Testis (tissue), 3 donors: Measurements from ENCODE around the gene KCNH2. TPM values are rescaled to one million over a fixed set of nuclear protein-coding genes. Genes with fewer than 3 reads are reported as not detected.

Source experiments
- DNase-seq: peaks from one replicate; pipeline ENCODE4 v3.0.0-alpha.2; 2019
- H3K27ac ChIP-seq, 2 donors: fragments of 200-600 bp; sonication (generic); one replicate each; pipeline ENCODE4 v1.5.1; 2019
- H3K27me3 ChIP-seq: fragments of 200-600 bp; sonication (generic); one replicate; pipeline ENCODE4 v1.5.1; 2019
- H3K36me3 ChIP-seq: fragments of 200-600 bp; sonication (generic); one replicate; pipeline ENCODE4 v1.5.1; 2017; ENCODE audit warnings: low read depth; ENCODE audit errors: missing control alignments
- H3K4me1 ChIP-seq: fragments of 200-600 bp; sonication (generic); one replicate; pipeline ENCODE4 v1.5.1; 2019
- H3K4me3 ChIP-seq, 2 donors: fragments of 200-600 bp; sonication (generic); one replicate each; pipeline ENCODE4 v1.5.1; 2017 to 2019
- H3K9me3 ChIP-seq: fragments of 200-600 bp; sonication (generic); one replicate; pipeline ENCODE4 v1.5.1; 2017
- POLR2A ChIP-seq: fragments of 450-650 bp; IDR thresholded peaks from one replicate; pipeline ENCODE4 v1.6.1; 2017; ENCODE audit warnings: antibody characterized with exemption, mild to moderate bottlenecking, moderate library complexity
- WGBS, 2 donors: methylation state at CpG; one replicate each; pipeline ENCODE4 v1.1.5; 2018; 5-methylcytosine and 5-hydroxymethylcytosine counted together
- intact Hi-C: fragments of 100-400 bp; cut with DNase I; formaldehyde crosslinking; loops from one replicate; pipeline ENCODE4 v1.15.1; 2023; ENCODE audit warnings: low total_unique reads
- polyA plus RNA-seq: library from polyadenylated mRNA; stranded (reverse); fragments of 350-450 nt; fragmentation: Illumina TruSeq; extraction: RNeasy Lipid Tissue Mini Kit (QIAGEN cat#74804); gene quantifications from one replicate; pipeline ENCODE4 v1.2.3, GENCODE V29; 2014; ENCODE audit warnings: low read depth, low replicate concordance; ENCODE audit not compliant: insufficient read depth
- total RNA-seq, 2 donors: library from RNA; depleted of rRNA; stranded (reverse); fragments of >200 nt; gene quantifications; one replicate each; pipeline ENCODE4 v1.2.3, GENCODE V29; 2016
- TF ChIP-seq, protein P1 (sequence below), 3 experiments: fragments of 450-650 bp in 2 of 3; fragments of 200-600 bp in 1 of 3; sonication (generic) in 1 of 3; IDR thresholded peaks; one replicate each; pipeline ENCODE4 v1.5.1; 2016 to 2019; ENCODE audit warnings: antibody characterized with exemption in 3 of 3, mild to moderate bottlenecking in 2 of 3, moderate library complexity in 1 of 3

Gene KCNH2
- total and polyA plus RNA-seq, 3 donors from 2014 or later = 82.5 to 247 (median 230) TPM

- no peaks in the 10 kb centered on the region for H3K9me3 ChIP-seq
- H3K27me3 ChIP-seq = no peaks in the 10 kb centered on the region
- no peak overlapping the region for H3K4me3 ChIP-seq
- no peak for DNase-seq
- TF ChIP-seq POLR2A = no peak
- TF ChIP-seq, protein P1, sequence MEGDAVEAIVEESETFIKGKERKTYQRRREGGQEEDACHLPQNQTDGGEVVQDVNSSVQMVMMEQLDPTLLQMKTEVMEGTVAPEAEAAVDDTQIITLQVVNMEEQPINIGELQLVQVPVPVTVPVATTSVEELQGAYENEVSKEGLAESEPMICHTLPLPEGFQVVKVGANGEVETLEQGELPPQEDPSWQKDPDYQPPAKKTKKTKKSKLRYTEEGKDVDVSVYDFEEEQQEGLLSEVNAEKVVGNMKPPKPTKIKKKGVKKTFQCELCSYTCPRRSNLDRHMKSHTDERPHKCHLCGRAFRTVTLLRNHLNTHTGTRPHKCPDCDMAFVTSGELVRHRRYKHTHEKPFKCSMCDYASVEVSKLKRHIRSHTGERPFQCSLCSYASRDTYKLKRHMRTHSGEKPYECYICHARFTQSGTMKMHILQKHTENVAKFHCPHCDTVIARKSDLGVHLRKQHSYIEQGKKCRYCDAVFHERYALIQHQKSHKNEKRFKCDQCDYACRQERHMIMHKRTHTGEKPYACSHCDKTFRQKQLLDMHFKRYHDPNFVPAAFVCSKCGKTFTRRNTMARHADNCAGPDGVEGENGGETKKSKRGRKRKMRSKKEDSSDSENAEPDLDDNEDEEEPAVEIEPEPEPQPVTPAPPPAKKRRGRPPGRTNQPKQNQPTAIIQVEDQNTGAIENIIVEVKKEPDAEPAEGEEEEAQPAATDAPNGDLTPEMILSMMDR (IDR thresholded peaks at IDR 0.05) = no peak
- WGBS, 2 donors = 78 to 88% methylated on average over 14 to 16 of the region's 16 CpGs
- peak overlapping the region in 1 of 2 donors; percentile 14 for H3K27ac ChIP-seq
- H3K36me3 ChIP-seq = no peaks in the 10 kb centered on the region
- intact Hi-C loops = no loop called here
- peaks cover 82% of the 10 kb centered on the region for H3K4me1 ChIP-seq
Observed at GRCh38 chr7:150965273-150965830, 12.8 kb downstream of the KCNH2 start.

DNA sequence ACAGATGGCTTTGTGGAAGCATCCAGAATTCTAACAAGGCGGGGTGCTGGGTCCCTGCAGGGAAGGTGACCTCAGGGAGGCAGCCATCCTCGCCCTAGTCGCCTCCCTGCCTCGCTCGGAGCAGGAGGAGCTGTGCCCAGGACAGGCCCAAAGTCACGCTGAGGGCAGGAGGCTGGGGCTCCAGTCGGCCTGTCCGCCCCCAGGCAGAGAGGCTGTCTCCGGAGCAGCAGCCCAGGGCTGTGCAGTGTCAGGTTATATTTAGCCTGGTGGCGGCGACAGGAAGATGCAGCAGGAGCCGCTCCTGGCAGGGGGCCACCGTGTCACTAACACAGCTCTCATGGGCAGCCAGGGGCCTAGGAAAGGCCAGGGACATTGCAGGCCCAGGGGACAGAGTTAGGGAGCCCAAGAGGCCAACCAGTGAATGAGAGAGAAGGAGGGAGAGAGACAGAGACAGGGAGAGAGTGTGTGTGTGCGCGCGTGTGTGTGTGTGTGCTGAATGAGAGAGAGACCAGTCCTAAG lies 13.5 kb downstream of the KCNH2 start:
- intact Hi-C loops = no loop called here
- H3K4me1 ChIP-seq = peaks cover 75% of the 10 kb centered on the region
- no peaks in the 10 kb centered on the region for H3K36me3 ChIP-seq
- H3K27ac ChIP-seq = peak overlapping the region; percentile 14 to 18
- DNase-seq = peak; percentile 80
- 52 to 71% methylated on average over 7 to 16 of the region's 16 CpGs for WGBS, 2 donors
- no peaks in the 10 kb centered on the region for H3K27me3 ChIP-seq
- no peaks in the 10 kb centered on the region for H3K9me3 ChIP-seq
- H3K4me3 ChIP-seq = no peak overlapping the region
- no peak for TF ChIP-seq POLR2A
- TF ChIP-seq, protein P1 (IDR thresholded peaks at IDR 0.05) = peak in 2 of 3 experiments; percentile 39 to 40

DNA sequence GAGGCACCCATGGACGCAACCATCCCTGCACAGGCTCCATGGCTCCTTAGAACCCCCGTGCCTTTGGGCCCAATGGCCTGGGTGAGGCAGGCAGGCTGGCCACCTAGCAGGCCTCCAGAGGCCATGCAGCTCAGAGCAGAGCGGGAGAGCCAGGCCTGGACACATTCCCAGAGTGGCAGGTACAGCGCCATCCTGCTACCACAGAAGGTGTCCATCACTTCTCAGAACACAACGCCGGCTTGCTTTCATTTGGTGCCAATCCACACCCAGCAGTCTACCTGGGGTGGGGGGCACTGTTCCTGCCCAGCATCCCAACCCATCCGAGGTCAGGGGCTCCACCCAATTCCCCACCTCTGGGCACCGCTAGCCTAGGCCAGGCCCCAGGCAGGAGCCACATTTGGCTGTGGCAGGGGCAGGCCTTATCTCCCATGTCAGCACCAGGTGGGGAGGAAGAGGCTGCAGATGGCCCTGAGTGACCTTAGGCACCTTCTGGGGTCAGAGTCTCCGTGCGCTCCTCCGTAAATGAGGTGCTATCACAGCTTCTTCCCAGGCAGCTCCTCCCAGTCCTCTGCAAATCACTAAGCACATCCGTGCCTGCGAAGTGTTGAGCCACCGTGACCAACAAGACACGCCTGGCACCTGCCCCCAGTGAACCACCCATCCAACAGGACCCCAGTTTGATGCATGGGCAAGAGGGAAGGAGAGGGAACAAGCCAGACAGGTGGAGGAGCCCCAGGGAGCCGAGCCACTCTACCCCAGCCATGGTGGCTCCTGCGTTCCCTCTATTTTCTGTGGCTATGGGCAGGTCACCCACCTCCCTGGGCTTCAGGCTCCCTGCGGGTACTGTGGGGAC lies 14.2 kb downstream of the KCNH2 start:
- WGBS, 2 donors = 79 to 84% methylated on average over 15 to 18 of the region's 18 CpGs
- intact Hi-C loops = no loop called here
- no peak overlapping the region for H3K4me3 ChIP-seq
- H3K9me3 ChIP-seq = no peaks in the 10 kb centered on the region
- H3K36me3 ChIP-seq = no peaks in the 10 kb centered on the region
- H3K27ac ChIP-seq = peak overlapping the region; percentile 14 to 63
- no peaks in the 10 kb centered on the region for H3K27me3 ChIP-seq
- H3K4me1 ChIP-seq = peaks cover 68% of the 10 kb centered on the region
- TF ChIP-seq, protein P1 (IDR thresholded peaks at IDR 0.05) = no peak
- TF ChIP-seq POLR2A = no peak
- no peak for DNase-seq

GRCh38 chr7:150962553-150963399 lies 15.3 kb downstream of the KCNH2 start:
- H3K4me3 ChIP-seq = no peak overlapping the region
- DNase-seq = peak; percentile 75
- no peaks in the 10 kb centered on the region for H3K27me3 ChIP-seq
- H3K4me1 ChIP-seq = peaks cover 61% of the 10 kb centered on the region
- peak overlapping the region; percentile 42 to 63 for H3K27ac ChIP-seq
- H3K9me3 ChIP-seq = no peaks in the 10 kb centered on the region
- intact Hi-C loops = no loop called here
- no peaks in the 10 kb centered on the region for H3K36me3 ChIP-seq
- WGBS, 2 donors = 43 to 46% methylated on average over 14 to 23 of the region's 23 CpGs
- TF ChIP-seq, protein P1 (IDR thresholded peaks at IDR 0.05) = peak; percentile 81 to 90 (median 89)
- no peak for TF ChIP-seq POLR2A
